Transverse colon (tissue), 4 donors: ENCODE data around the gene FDPS. TPM values are rescaled to one million over a fixed set of nuclear protein-coding genes. Genes with fewer than 3 reads are reported as not detected.
"Not testable (repeated sequence)": the region's sequence is repeated elsewhere in the genome, so short reads cannot be mapped to it uniquely, and the experiment has no call there.

Experiments
- DNase-seq: peaks from one replicate; pipeline ENCODE4 v3.0.0-alpha.2; 2019
- H3K27ac ChIP-seq, 4 donors: fragments of 200-600 bp; sonication (generic); 2 replicates each; pipeline ENCODE4 v1.5.1; 2016 to 2018; ENCODE audit warnings: inconsistent platforms in 4 of 4
- H3K27me3 ChIP-seq: fragments of 200-600 bp; sonication (generic); 2 replicates; pipeline ENCODE4 v1.5.1; 2017; ENCODE audit warnings: inconsistent platforms
- H3K36me3 ChIP-seq, 4 donors: fragments of 200-600 bp; sonication (generic); 2 replicates each; pipeline ENCODE4 v1.5.1; 2017 to 2019; ENCODE audit warnings: inconsistent platforms in 4 of 4
- H3K4me1 ChIP-seq, 4 donors: fragments of 200-600 bp; sonication (generic); 2 replicates each; pipeline ENCODE4 v1.5.1; 2017 to 2020; ENCODE audit warnings: inconsistent platforms in 4 of 4
- H3K4me3 ChIP-seq, 4 donors: fragments of 200-600 bp; sonication (generic); 1 replicate in 1 of 4; 2 replicates in 3 of 4; pipeline versions ENCODE4 v1.5.1 to v1.6.1; 2017 to 2019; ENCODE audit warnings: inconsistent platforms in 4 of 4
- H3K9me3 ChIP-seq, 2 donors: fragments of 200-600 bp; sonication (generic); 2 replicates each; pipeline ENCODE4 v1.5.1; 2017 to 2019; ENCODE audit warnings: inconsistent platforms in 2 of 2
- EP300 ChIP-seq: sonication (generic); formaldehyde crosslinking; IDR thresholded peaks from one replicate; pipeline ENCODE4 v1.6.1; 2017; ENCODE audit warnings: antibody characterized with exemption, low read depth
- POLR2A ChIP-seq: fragments of 450-650 bp; IDR thresholded peaks from one replicate; pipeline ENCODE4 v1.6.1; 2016; ENCODE audit warnings: antibody characterized with exemption, mild to moderate bottlenecking, moderate library complexity
- POLR2AphosphoS5 ChIP-seq, 3 donors: sonication (generic); formaldehyde crosslinking; IDR thresholded peaks; one replicate each; pipeline ENCODE4 v1.6.1; 2016; ENCODE audit warnings: antibody characterized with exemption in 3 of 3
- WGBS, 2 donors: methylation state at CpG; one replicate each; pipeline ENCODE4 v1.1.5; 2018; ENCODE audit warnings: low coverage in 1 of 2; 5-methylcytosine and 5-hydroxymethylcytosine counted together
- in situ Hi-C, 4 donors: fragments of 200-750 bp; cut with MboI; loops; one replicate each; pipeline versions ENCODE4 v1.15.0 to v1.15.1; 2017; ENCODE audit warnings: low sequenced_read_pairs in 3 of 4, low pct_ligation_motif_present in 1 of 4, low pct_unique_long_range_greater_than_20kb in 1 of 4
- intact Hi-C: fragments of 100-400 bp; cut with DNase I; formaldehyde crosslinking; loops from one replicate; pipeline ENCODE4 v1.15.1; 2023; ENCODE audit warnings: low total_unique reads
- total RNA-seq, 4 donors: library from RNA; depleted of rRNA; stranded (reverse); fragments of >200 nt; gene quantifications; one replicate each; pipeline ENCODE4 v1.1.0, GENCODE V29; 2016
- TF ChIP-seq, protein P1 (sequence below), 5 experiments: fragments of 200-600 bp in 3 of 5; fragments of 450-650 bp in 2 of 5; sonication (generic) in 3 of 5; IDR thresholded peaks; 1 replicate in 2 of 5; 2 replicates in 3 of 5; pipeline ENCODE4 v1.5.1; 2016 to 2017; ENCODE audit warnings: antibody characterized with exemption in 5 of 5, inconsistent platforms in 3 of 5, mild to moderate bottlenecking in 2 of 5, moderate library complexity in 1 of 5

FDPS gene
- total RNA-seq, 4 donors from 2014 or later: 73.7 to 158 (median 104) TPM

DNA sequence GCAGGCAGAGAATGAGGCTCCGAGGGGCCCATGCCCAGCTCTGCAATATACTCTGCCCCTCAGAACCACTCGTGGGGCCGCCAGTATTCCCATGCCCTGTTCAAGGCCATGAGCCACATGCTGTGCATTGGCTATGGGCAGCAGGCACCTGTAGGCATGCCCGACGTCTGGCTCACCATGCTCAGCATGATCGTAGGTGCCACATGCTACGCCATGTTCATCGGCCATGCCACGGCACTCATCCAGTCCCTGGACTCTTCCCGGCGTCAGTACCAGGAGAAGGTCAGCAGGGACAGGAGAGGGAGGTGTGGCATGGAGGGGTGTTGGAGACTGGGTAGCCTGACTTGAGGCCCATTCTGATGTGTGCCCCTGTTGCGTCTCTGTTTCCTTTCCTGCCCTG, 24.2 kb upstream of the FDPS start:
- Histone ChIP-seq H3K27me3 (no peaks in the 10 kb centered on the region), H3K9me3 (no peaks in the 10 kb centered on the region), H3K36me3 (no peaks in the 10 kb centered on the region), H3K27ac (no peak overlapping the region), H3K4me1 (no peaks in the 10 kb centered on the region), H3K4me3 (no peak overlapping the region)
- in situ Hi-C loops: no loop called here
- intact Hi-C loops: no loop called here
- TF ChIP-seq POLR2AphosphoS5 (IDR thresholded peaks at IDR 0.05) (no peak), EP300 (no peak), POLR2A (no peak)
- TF ChIP-seq, protein P1, sequence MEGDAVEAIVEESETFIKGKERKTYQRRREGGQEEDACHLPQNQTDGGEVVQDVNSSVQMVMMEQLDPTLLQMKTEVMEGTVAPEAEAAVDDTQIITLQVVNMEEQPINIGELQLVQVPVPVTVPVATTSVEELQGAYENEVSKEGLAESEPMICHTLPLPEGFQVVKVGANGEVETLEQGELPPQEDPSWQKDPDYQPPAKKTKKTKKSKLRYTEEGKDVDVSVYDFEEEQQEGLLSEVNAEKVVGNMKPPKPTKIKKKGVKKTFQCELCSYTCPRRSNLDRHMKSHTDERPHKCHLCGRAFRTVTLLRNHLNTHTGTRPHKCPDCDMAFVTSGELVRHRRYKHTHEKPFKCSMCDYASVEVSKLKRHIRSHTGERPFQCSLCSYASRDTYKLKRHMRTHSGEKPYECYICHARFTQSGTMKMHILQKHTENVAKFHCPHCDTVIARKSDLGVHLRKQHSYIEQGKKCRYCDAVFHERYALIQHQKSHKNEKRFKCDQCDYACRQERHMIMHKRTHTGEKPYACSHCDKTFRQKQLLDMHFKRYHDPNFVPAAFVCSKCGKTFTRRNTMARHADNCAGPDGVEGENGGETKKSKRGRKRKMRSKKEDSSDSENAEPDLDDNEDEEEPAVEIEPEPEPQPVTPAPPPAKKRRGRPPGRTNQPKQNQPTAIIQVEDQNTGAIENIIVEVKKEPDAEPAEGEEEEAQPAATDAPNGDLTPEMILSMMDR (IDR thresholded peaks at IDR 0.05): no peak
- no peak for DNase-seq
- WGBS, 2 donors: 95% methylated on average over 12 of the region's 12 CpGs; no CpG with 5 or more reads in 1 of the 2 donors

DNA sequence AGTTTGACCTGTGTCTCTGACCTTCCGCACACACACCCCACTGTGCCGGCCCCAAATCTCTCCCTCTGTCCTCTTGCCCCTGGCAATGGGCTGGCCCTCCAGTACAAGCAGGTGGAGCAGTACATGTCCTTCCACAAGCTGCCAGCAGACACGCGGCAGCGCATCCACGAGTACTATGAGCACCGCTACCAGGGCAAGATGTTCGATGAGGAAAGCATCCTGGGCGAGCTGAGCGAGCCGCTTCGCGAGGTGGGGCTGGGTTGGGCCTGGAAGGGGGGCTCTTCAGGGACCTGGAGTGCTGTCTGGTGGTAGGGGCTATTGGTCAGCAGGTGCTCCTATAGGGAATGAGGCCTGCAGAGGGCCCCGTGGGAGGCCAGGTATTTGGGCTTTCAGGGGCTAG, 23.6 kb upstream of the FDPS start:
- WGBS, 2 donors: 88% methylated on average over 7 to 14 of the region's 14 CpGs
- TF ChIP-seq POLR2AphosphoS5 (IDR thresholded peaks at IDR 0.05): no peak
- no peaks in the 10 kb centered on the region for H3K36me3 ChIP-seq
- intact Hi-C loops (no loop called here), in situ Hi-C loops (no loop called here)
- no peak overlapping the region for H3K4me3 ChIP-seq
- H3K4me1 ChIP-seq: no peaks in the 10 kb centered on the region
- no peak overlapping the region for H3K27ac ChIP-seq
- DNase-seq: no peak
- H3K27me3 ChIP-seq: no peaks in the 10 kb centered on the region
- H3K9me3 ChIP-seq: no peaks in the 10 kb centered on the region

DNA sequence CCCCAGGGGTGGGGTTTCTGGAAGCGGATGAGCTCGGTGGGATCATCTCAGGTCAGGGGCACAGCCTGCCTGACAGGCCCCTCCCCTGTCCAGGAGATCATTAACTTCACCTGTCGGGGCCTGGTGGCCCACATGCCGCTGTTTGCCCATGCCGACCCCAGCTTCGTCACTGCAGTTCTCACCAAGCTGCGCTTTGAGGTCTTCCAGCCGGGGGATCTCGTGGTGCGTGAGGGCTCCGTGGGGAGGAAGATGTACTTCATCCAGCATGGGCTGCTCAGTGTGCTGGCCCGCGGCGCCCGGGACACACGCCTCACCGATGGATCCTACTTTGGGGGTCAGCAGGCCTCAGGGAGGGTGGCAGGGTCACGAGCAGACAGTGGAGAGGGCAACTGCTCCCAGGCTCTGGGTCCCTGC, 23.0 kb upstream of the FDPS start:
- intact Hi-C loops: no loop called here
- Histone ChIP-seq H3K27me3 (no peaks in the 10 kb centered on the region), H3K4me1 (no peaks in the 10 kb centered on the region), H3K27ac (no peak overlapping the region), H3K9me3 (no peaks in the 10 kb centered on the region), H3K36me3 (no peaks in the 10 kb centered on the region), H3K4me3 (no peak overlapping the region)
- in situ Hi-C loops: no loop called here
- TF ChIP-seq, protein P1 (IDR thresholded peaks at IDR 0.05): no peak
- TF ChIP-seq POLR2A (no peak), EP300 (no peak), POLR2AphosphoS5 (IDR thresholded peaks at IDR 0.05) (no peak)
- 91% methylated on average over 14 of the region's 18 CpGs; no CpG with 5 or more reads in 1 of the 2 donors for WGBS, 2 donors
- no peak for DNase-seq

DNA sequence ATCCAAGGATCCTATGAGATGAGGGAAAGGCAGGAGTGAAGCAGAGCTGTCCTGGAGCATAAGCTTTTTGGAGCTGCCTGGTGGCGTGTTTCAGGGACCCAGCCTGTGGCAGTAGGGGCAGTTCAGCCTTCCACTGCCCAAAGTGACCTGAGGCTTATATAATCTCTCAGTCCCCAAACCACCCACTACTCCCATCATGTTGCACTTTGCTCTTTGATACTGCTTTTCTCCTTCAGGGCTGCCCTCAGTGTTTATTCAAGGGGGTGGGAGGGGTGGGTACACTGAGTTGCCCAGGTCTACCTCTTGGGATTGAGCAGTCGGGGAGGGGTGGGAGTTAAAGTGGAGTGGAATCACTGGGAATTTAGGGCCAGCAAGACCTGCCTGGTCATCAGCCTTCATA, 22.1 kb upstream of the FDPS start:
- Histone ChIP-seq H3K27me3 (no peaks in the 10 kb centered on the region), H3K27ac (no peak overlapping the region), H3K4me1 (no peaks in the 10 kb centered on the region), H3K9me3 (no peaks in the 10 kb centered on the region), H3K4me3 (no peak overlapping the region), H3K36me3 (no peaks in the 10 kb centered on the region)
- TF ChIP-seq, protein P1 (IDR thresholded peaks at IDR 0.05): no peak
- no peak for TF ChIP-seq POLR2AphosphoS5 (IDR thresholded peaks at IDR 0.05)
- TF ChIP-seq EP300: no peak
- TF ChIP-seq POLR2A: no peak
- intact Hi-C loops (no loop called here), in situ Hi-C loops (no loop called here)
- 97 to 100% methylated on average over 1 to 2 of the region's 2 CpGs for WGBS, 2 donors
- no peak for DNase-seq

DNA sequence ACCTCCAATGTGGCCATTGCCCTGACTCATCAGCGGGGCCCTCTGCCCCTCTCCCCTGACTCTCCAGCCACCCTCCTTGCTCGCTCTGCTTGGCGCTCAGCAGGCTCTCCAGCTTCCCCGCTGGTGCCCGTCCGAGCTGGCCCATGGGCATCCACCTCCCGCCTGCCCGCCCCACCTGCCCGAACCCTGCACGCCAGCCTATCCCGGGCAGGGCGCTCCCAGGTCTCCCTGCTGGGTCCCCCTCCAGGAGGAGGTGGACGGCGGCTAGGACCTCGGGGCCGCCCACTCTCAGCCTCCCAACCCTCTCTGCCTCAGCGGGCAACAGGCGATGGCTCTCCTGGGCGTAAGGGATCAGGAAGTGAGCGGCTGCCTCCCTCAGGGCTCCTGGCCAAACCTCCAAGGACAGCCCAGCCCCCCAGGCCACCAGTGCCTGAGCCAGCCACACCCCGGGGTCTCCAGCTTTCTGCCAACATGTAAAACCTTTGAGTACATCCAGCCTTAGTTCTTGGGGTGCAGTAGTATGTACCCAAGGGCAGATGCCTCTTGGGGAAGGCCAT, 20.6 kb upstream of the FDPS start:
- intact Hi-C loops: no loop called here
- 91% methylated on average over 15 of the region's 21 CpGs; no CpG with 5 or more reads in 1 of the 2 donors for WGBS, 2 donors
- Histone ChIP-seq H3K36me3 (no peaks in the 10 kb centered on the region), H3K4me3 (no peak overlapping the region), H3K27ac (no peak overlapping the region), H3K27me3 (no peaks in the 10 kb centered on the region), H3K4me1 (no peaks in the 10 kb centered on the region), H3K9me3 (no peaks in the 10 kb centered on the region)
- no peak for DNase-seq
- in situ Hi-C loops: no loop called here
- TF ChIP-seq, protein P1 (IDR thresholded peaks at IDR 0.05): no peak
- no peak for TF ChIP-seq POLR2AphosphoS5 (IDR thresholded peaks at IDR 0.05)

DNA sequence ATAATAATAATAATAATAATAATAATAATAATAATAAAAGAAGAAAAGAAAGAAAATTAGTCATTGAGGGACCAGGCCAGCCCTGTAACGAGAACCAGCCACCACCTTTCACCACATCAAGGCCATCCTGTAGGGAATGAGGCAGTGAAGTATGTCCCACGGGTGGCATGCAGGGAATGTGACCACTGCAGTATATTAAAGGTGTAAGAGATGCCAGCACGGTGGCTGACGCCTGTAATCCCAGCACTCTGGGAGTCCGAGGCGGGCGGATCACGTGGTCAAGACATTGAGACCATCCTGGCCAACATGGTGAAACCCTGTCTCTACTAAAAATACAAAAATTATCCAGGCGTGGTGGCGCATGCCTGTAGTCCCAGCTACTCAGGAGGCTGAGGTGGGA, 17.7 kb upstream of the FDPS start:
- DNase-seq, H3K36me3 ChIP-seq, H3K9me3 ChIP-seq, H3K4me1 ChIP-seq, in situ Hi-C loops, H3K27ac ChIP-seq, intact Hi-C loops, H3K4me3 ChIP-seq: not testable (repeated sequence)
- WGBS, 2 donors: 87 to 90% methylated on average over 2 to 10 of the region's 10 CpGs
- H3K27me3 ChIP-seq: peaks cover 24% of the 10 kb centered on the region
